Mucosa of rectum (tissue), 2 donors: Measurements from ENCODE around the gene PROB1.

Experiments used
- H3K27ac ChIP-seq, 2 donors: one replicate each; pipeline ENCODE4 v1.7.0; 2013; ENCODE audit warnings: inconsistent platforms in 2 of 2, low read depth in 2 of 2, low read length in 2 of 2
- H3K27me3 ChIP-seq, 2 donors: one replicate each; pipeline ENCODE4 v1.7.0; 2013; ENCODE audit warnings: low read length in 2 of 2; ENCODE audit not compliant: control insufficient read depth in 2 of 2, insufficient read depth in 2 of 2
- H3K36me3 ChIP-seq, 2 donors: one replicate each; pipeline ENCODE4 v1.7.0; 2013; ENCODE audit warnings: low read length in 2 of 2; ENCODE audit not compliant: control insufficient read depth in 2 of 2, insufficient read depth in 2 of 2
- H3K4me1 ChIP-seq, 2 donors: one replicate each; pipeline ENCODE4 v1.7.0; 2013; ENCODE audit warnings: low read length in 2 of 2, mild to moderate bottlenecking in 1 of 2; ENCODE audit not compliant: control insufficient read depth in 2 of 2, insufficient read depth in 2 of 2
- H3K4me3 ChIP-seq, 2 donors: one replicate each; pipeline ENCODE4 v1.7.0; 2013; ENCODE audit warnings: low read length in 2 of 2
- H3K9ac ChIP-seq, 2 donors: one replicate each; pipeline ENCODE4 v1.7.0; 2013; ENCODE audit warnings: low read length in 2 of 2, low read depth in 1 of 2, mild to moderate bottlenecking in 1 of 2
- H3K9me3 ChIP-seq, 2 donors: one replicate each; pipeline ENCODE4 v1.7.0; 2013; ENCODE audit warnings: low read length in 2 of 2; ENCODE audit not compliant: control insufficient read depth in 2 of 2
- donor health status: healthy.
- donor health status: Normal muscosa, but diverticular disease.

PROB1 gene

GRCh38 chr5:139343476-139343875 is 51.4 kb downstream of the PROB1 start:
- H3K4me1 ChIP-seq = peaks cover 18 to 25% of the 10 kb centered on the region in 2 donors
- no peak overlapping the region for H3K27ac ChIP-seq
- H3K9ac ChIP-seq = no peak overlapping the region
- no peaks in the 10 kb centered on the region for H3K9me3 ChIP-seq
- H3K4me3 ChIP-seq = peak overlapping the region; percentile 57 to 99
- H3K27me3 ChIP-seq = no peaks in the 10 kb centered on the region
- no peaks in the 10 kb centered on the region for H3K36me3 ChIP-seq

- Histone ChIP-seq H3K36me3 (no peaks in the 10 kb centered on the region), H3K4me3 (peak overlapping the region; percentile 99), H3K27me3 (no peaks in the 10 kb centered on the region), H3K9ac (peak overlapping the region; percentile 95 to 100), H3K4me1 (peaks cover 18 to 25% of the 10 kb centered on the region in 2 donors), H3K27ac (peak overlapping the region; percentile 98 to 100), H3K9me3 (no peaks in the 10 kb centered on the region)
Measured at GRCh38 chr5:139342423-139342723, 52.5 kb downstream of the PROB1 start.

- Histone ChIP-seq H3K9me3 (no peaks in the 10 kb centered on the region), H3K27ac (peak within 1 kb of the TSS; percentile 98 to 100), H3K4me3 (peak within 1 kb of the TSS; percentile 99), H3K36me3 (no peaks in the 10 kb centered on the region), H3K27me3 (no peaks in the 10 kb centered on the region), H3K4me1 (peaks cover 18 to 25% of the 10 kb centered on the region in 2 donors), H3K9ac (peak within 1 kb of the TSS; percentile 95 to 100)
Measured at GRCh38 chr5:139341689-139342422, 53.0 kb downstream of the PROB1 start, which contains the start of gene PAIP2. Gene PAIP2, plus strand, starts transcription at chr5:139341854. Its CDS starts 21,931 bp downstream, at chr5:139363785.

GRCh38 chr5:139341187-139341688 is 53.7 kb downstream of the PROB1 start:
- H3K4me3 ChIP-seq = peak overlapping the region; percentile 99
- H3K27me3 ChIP-seq = no peaks in the 10 kb centered on the region
- peaks cover 18 to 25% of the 10 kb centered on the region in 2 donors for H3K4me1 ChIP-seq
- peak overlapping the region in 1 of 2 donors; percentile 100 for H3K27ac ChIP-seq
- no peaks in the 10 kb centered on the region for H3K9me3 ChIP-seq
- H3K9ac ChIP-seq = peak overlapping the region; percentile 35 to 95
- no peaks in the 10 kb centered on the region for H3K36me3 ChIP-seq
